Dendritic cell treated with granulocyte-macrophage colony-stimulating factor and Interleukin-4, amounts not matched to agents 40 ng/mL and 50 ng/mL, for 4 days (primary cell): ENCODE data around the gene EZR.
"Not testable (repeated sequence)": the region's sequence is repeated elsewhere in the genome, so short reads cannot be mapped to it uniquely, and the experiment has no call there.

ENCODE experiments used
- H3K27ac Mint-ChIP-seq: one replicate; pipeline ENCODE4 v1.8.0; 2022; ENCODE audit warnings: mild to moderate bottlenecking, mixed read lengths
- H3K27me3 Mint-ChIP-seq: one replicate; pipeline ENCODE4 v1.8.0; 2022; ENCODE audit warnings: mild to moderate bottlenecking, mixed read lengths
- H3K36me3 Mint-ChIP-seq: one replicate; pipeline ENCODE4 v1.8.0; 2022; ENCODE audit warnings: low read depth, mixed read lengths
- H3K4me1 Mint-ChIP-seq: one replicate; pipeline ENCODE4 v1.8.0; 2022; ENCODE audit warnings: low read depth, mixed read lengths
- H3K4me3 Mint-ChIP-seq: one replicate; pipeline ENCODE4 v1.8.0; 2022; ENCODE audit warnings: mild to moderate bottlenecking, moderate library complexity, mixed read lengths
- H3K9me3 Mint-ChIP-seq: one replicate; pipeline ENCODE4 v1.8.0; 2022; ENCODE audit warnings: mixed read lengths
- intact Hi-C: fragments of 100-400 bp; cut with micrococcal nuclease; formaldehyde crosslinking; loops from one replicate; pipeline ENCODE4 v1.15.0; 2022

Gene EZR

GRCh38 chr6:158850807-158851115 is 31.6 kb upstream of the EZR start:
- no peaks in the 10 kb centered on the region for H3K36me3 Mint-ChIP-seq
- peaks cover 35% of the 10 kb centered on the region for H3K4me1 Mint-ChIP-seq
- intact Hi-C loops, result loop anchor here (5.0 kb wide), 1 partner anchor 33 kb away; the partner anchor contains the start of gene EZR
- no peak overlapping the region for H3K4me3 Mint-ChIP-seq
- no peaks in the 10 kb centered on the region for H3K9me3 Mint-ChIP-seq
- H3K27ac Mint-ChIP-seq, result peak overlapping the region; percentile 98
- H3K27me3 Mint-ChIP-seq, result no peaks in the 10 kb centered on the region

GRCh38 chr6:158849899-158850806 is 31.0 kb upstream of the EZR start:
- Mint-ChIP-seq H3K27me3 (no peaks in the 10 kb centered on the region), H3K9me3 (no peaks in the 10 kb centered on the region), H3K4me1 (peaks cover 36% of the 10 kb centered on the region), H3K36me3 (no peaks in the 10 kb centered on the region), H3K27ac (peak overlapping the region; percentile 98), H3K4me3 (peak overlapping the region; percentile 30)
- intact Hi-C loops, result loop anchor here (2.0 to 5.0 kb wide), 2 partner anchors 23 to 33 kb away; partner anchors contain the start of gene EZR

GRCh38 chr6:158848490-158848895 is 29.3 kb upstream of the EZR start:
- Mint-ChIP-seq H3K9me3 (no peaks in the 10 kb centered on the region), H3K4me3 (no peak overlapping the region)

GRCh38 chr6:158847786-158848185 is 28.6 kb upstream of the EZR start:
- no peak overlapping the region for H3K4me3 Mint-ChIP-seq
- peak overlapping the region; percentile 50 for H3K27ac Mint-ChIP-seq
- H3K27me3 Mint-ChIP-seq, result no peaks in the 10 kb centered on the region
- H3K36me3 Mint-ChIP-seq, result no peaks in the 10 kb centered on the region
- intact Hi-C loops, result loop anchor here (2.0 kb wide), 1 partner anchor 21 kb away; no protein-coding TSS in a partner anchor
- peaks cover 59% of the 10 kb centered on the region for H3K4me1 Mint-ChIP-seq
- H3K9me3 Mint-ChIP-seq, result no peaks in the 10 kb centered on the region

More at GRCh38 chr6:158848490-158848895, 29.3 kb upstream of the EZR start:
- Mint-ChIP-seq H3K27ac (peak overlapping the region; percentile 98), H3K27me3 (no peaks in the 10 kb centered on the region), H3K36me3 (no peaks in the 10 kb centered on the region), H3K4me1 (peaks cover 52% of the 10 kb centered on the region)
- intact Hi-C loops, result loop anchor here (2.0 kb wide), 1 partner anchor 22 kb away; no protein-coding TSS in a partner anchor

- H3K4me3 Mint-ChIP-seq, result no peak overlapping the region
- intact Hi-C loops, result no loop called here
Measured at GRCh38 chr6:158847012-158847529, 27.9 kb upstream of the EZR start.

GRCh38 chr6:158843751-158844683 is 24.8 kb upstream of the EZR start:
- H3K36me3 Mint-ChIP-seq, result no peaks in the 10 kb centered on the region
- H3K27ac Mint-ChIP-seq, result peak overlapping the region; percentile 85
- intact Hi-C loops, result no loop called here
- peaks cover 3% of the 10 kb centered on the region for H3K27me3 Mint-ChIP-seq
- H3K4me3 Mint-ChIP-seq, result peak overlapping the region; percentile 46
- no peaks in the 10 kb centered on the region for H3K9me3 Mint-ChIP-seq
- peaks cover 51% of the 10 kb centered on the region for H3K4me1 Mint-ChIP-seq

More at GRCh38 chr6:158847012-158847529, 27.9 kb upstream of the EZR start:
- Mint-ChIP-seq H3K9me3 (no peaks in the 10 kb centered on the region), H3K27me3 (no peaks in the 10 kb centered on the region), H3K36me3 (no peaks in the 10 kb centered on the region), H3K27ac (peak overlapping the region; percentile 50), H3K4me1 (peaks cover 62% of the 10 kb centered on the region)

- H3K9me3 Mint-ChIP-seq, result no peaks in the 10 kb centered on the region
- peaks cover 47% of the 10 kb centered on the region for H3K4me1 Mint-ChIP-seq
- intact Hi-C loops, result no loop called here
Measured at GRCh38 chr6:158841358-158841757, 22.2 kb upstream of the EZR start.

GRCh38 chr6:158840465-158840864 is 21.3 kb upstream of the EZR start:
- no peak overlapping the region for H3K27ac Mint-ChIP-seq
- H3K27me3 Mint-ChIP-seq, result peaks cover 12% of the 10 kb centered on the region
- H3K4me1 Mint-ChIP-seq, result peaks cover 53% of the 10 kb centered on the region
- H3K36me3 Mint-ChIP-seq, result no peaks in the 10 kb centered on the region
- H3K9me3 Mint-ChIP-seq, result no peaks in the 10 kb centered on the region
- H3K4me3 Mint-ChIP-seq, result no peak overlapping the region
- intact Hi-C loops, result no loop called here

More at GRCh38 chr6:158841358-158841757, 22.2 kb upstream of the EZR start:
- H3K27ac Mint-ChIP-seq, result no peak overlapping the region
- H3K4me3 Mint-ChIP-seq, result no peak overlapping the region
- peaks cover 7% of the 10 kb centered on the region for H3K27me3 Mint-ChIP-seq
- no peaks in the 10 kb centered on the region for H3K36me3 Mint-ChIP-seq

- Mint-ChIP-seq H3K36me3 (no peaks in the 10 kb centered on the region), H3K27me3 (peaks cover 18% of the 10 kb centered on the region), H3K4me3 (no peak overlapping the region), H3K4me1 (peaks cover 53% of the 10 kb centered on the region), H3K27ac (no peak overlapping the region), H3K9me3 (no peaks in the 10 kb centered on the region)
- intact Hi-C loops, result no loop called here
Measured at GRCh38 chr6:158839796-158840195, 20.6 kb upstream of the EZR start.

- H3K9me3 Mint-ChIP-seq, H3K36me3 Mint-ChIP-seq, H3K4me3 Mint-ChIP-seq, intact Hi-C loops, H3K27ac Mint-ChIP-seq: not testable (repeated sequence)
- peaks cover 20% of the 10 kb centered on the region for H3K27me3 Mint-ChIP-seq
- H3K4me1 Mint-ChIP-seq, result peaks cover 48% of the 10 kb centered on the region
Measured at GRCh38 chr6:158838790-158839189, 19.6 kb upstream of the EZR start.

- peaks cover 20% of the 10 kb centered on the region for H3K27me3 Mint-ChIP-seq
- H3K27ac Mint-ChIP-seq, result no peak overlapping the region
- no peak overlapping the region for H3K4me3 Mint-ChIP-seq
- H3K36me3 Mint-ChIP-seq, result no peaks in the 10 kb centered on the region
- intact Hi-C loops, result no loop called here
- peaks cover 43% of the 10 kb centered on the region for H3K4me1 Mint-ChIP-seq
- H3K9me3 Mint-ChIP-seq, result no peaks in the 10 kb centered on the region
Measured at GRCh38 chr6:158837684-158838625, 18.8 kb upstream of the EZR start.

- Mint-ChIP-seq H3K4me3 (no peak overlapping the region), H3K4me1 (peaks cover 43% of the 10 kb centered on the region), H3K9me3 (no peaks in the 10 kb centered on the region), H3K36me3 (no peaks in the 10 kb centered on the region), H3K27ac (no peak overlapping the region), H3K27me3 (peaks cover 24% of the 10 kb centered on the region)
- intact Hi-C loops, result no loop called here
Measured at GRCh38 chr6:158836625-158837311, 17.6 kb upstream of the EZR start.
